Endothelial cell (in vitro differentiated cells): ENCODE measurements around the gene COL11A1. TPM values are rescaled to one million over a fixed set of nuclear protein-coding genes. Genes with fewer than 3 reads are reported as not detected.

Source experiments
- DNase-seq: peaks from one replicate; pipeline ENCODE4 v3.0.0; 2021; ENCODE audit warnings: low spot score
- H3K27ac Mint-ChIP-seq: one replicate; pipeline ENCODE4 v1.8.0; 2021; ENCODE audit warnings: mixed read lengths, inconsistent platforms; ENCODE audit not compliant: unreplicated experiment
- H3K27me3 Mint-ChIP-seq: one replicate; pipeline ENCODE4 v1.8.0; 2021; ENCODE audit warnings: mild to moderate bottlenecking, moderate library complexity, mixed read lengths, inconsistent platforms; ENCODE audit not compliant: unreplicated experiment
- H3K36me3 Mint-ChIP-seq: one replicate; pipeline ENCODE4 v1.8.0; 2021; ENCODE audit warnings: mild to moderate bottlenecking, low read depth, mixed read lengths, inconsistent platforms; ENCODE audit not compliant: unreplicated experiment
- H3K4me1 Mint-ChIP-seq: one replicate; pipeline ENCODE4 v1.8.0; 2021; ENCODE audit warnings: mild to moderate bottlenecking, mixed read lengths, inconsistent platforms; ENCODE audit not compliant: unreplicated experiment
- H3K4me3 Mint-ChIP-seq: one replicate; pipeline ENCODE4 v1.8.0; 2021; ENCODE audit warnings: mild to moderate bottlenecking, mixed read lengths, inconsistent platforms; ENCODE audit not compliant: unreplicated experiment
- H3K9me3 Mint-ChIP-seq: one replicate; pipeline ENCODE4 v1.8.0; 2021; ENCODE audit warnings: mixed read lengths, inconsistent platforms; ENCODE audit not compliant: unreplicated experiment
- CTCF ChIP-seq: fragments of 200-600 bp; sonication (generic); IDR thresholded peaks from one replicate; pipeline ENCODE4 v1.5.0; 2021; ENCODE audit warnings: antibody characterized with exemption; ENCODE audit not compliant: unreplicated experiment
- total RNA-seq: library from RNA; stranded (reverse); fragmentation: NEBNext Ultra II Directional; extraction: Animal tissue kit (Norgen Biotek cat#: 25700); gene quantifications from one replicate; pipeline ENCODE4 v1.2.1, GENCODE V29; 2021; ENCODE audit not compliant: unreplicated experiment

The COL11A1 gene
- total RNA-seq, 1 donor from 2014 or later = 9.2 TPM

GRCh38 chr1:102852613-102853012, 255.7 kb downstream of the COL11A1 start:
- no peaks in the 10 kb centered on the region for H3K9me3 Mint-ChIP-seq
- H3K4me3 Mint-ChIP-seq = no peak overlapping the region
- DNase-seq = no peak
- no peaks in the 10 kb centered on the region for H3K36me3 Mint-ChIP-seq
- H3K27me3 Mint-ChIP-seq = peaks cover 3% of the 10 kb centered on the region
- H3K27ac Mint-ChIP-seq = no peak overlapping the region
- no peak for TF ChIP-seq CTCF
- H3K4me1 Mint-ChIP-seq = peaks cover 3% of the 10 kb centered on the region

GRCh38 chr1:102851616-102852015, 256.7 kb downstream of the COL11A1 start:
- TF ChIP-seq CTCF = no peak
- H3K9me3 Mint-ChIP-seq = no peaks in the 10 kb centered on the region
- H3K27ac Mint-ChIP-seq = no peak overlapping the region
- no peak overlapping the region for H3K4me3 Mint-ChIP-seq
- DNase-seq = no peak
- H3K4me1 Mint-ChIP-seq = peaks cover 3% of the 10 kb centered on the region
- H3K27me3 Mint-ChIP-seq = peaks cover 3% of the 10 kb centered on the region
- no peaks in the 10 kb centered on the region for H3K36me3 Mint-ChIP-seq

GRCh38 chr1:102842606-102843005, 265.7 kb downstream of the COL11A1 start:
- no peaks in the 10 kb centered on the region for H3K27me3 Mint-ChIP-seq

GRCh38 chr1:102840741-102841140, 267.6 kb downstream of the COL11A1 start:
- Mint-ChIP-seq H3K9me3 (no peaks in the 10 kb centered on the region), H3K27me3 (no peaks in the 10 kb centered on the region), H3K4me3 (no peak overlapping the region), H3K36me3 (no peaks in the 10 kb centered on the region), H3K27ac (no peak overlapping the region), H3K4me1 (no peaks in the 10 kb centered on the region)
- no peak for TF ChIP-seq CTCF
- DNase-seq = no peak

More at GRCh38 chr1:102842606-102843005, 265.7 kb downstream of the COL11A1 start:
- Mint-ChIP-seq H3K4me1 (no peaks in the 10 kb centered on the region), H3K9me3 (no peaks in the 10 kb centered on the region), H3K36me3 (no peaks in the 10 kb centered on the region), H3K27ac (no peak overlapping the region), H3K4me3 (no peak overlapping the region)
- no peak for DNase-seq
- no peak for TF ChIP-seq CTCF

GRCh38 chr1:102838016-102838415, 270.3 kb downstream of the COL11A1 start:
- no peak for DNase-seq
- H3K27me3 Mint-ChIP-seq = peaks cover 3% of the 10 kb centered on the region
- no peaks in the 10 kb centered on the region for H3K36me3 Mint-ChIP-seq
- TF ChIP-seq CTCF = no peak
- H3K4me1 Mint-ChIP-seq = no peaks in the 10 kb centered on the region
- no peak overlapping the region for H3K27ac Mint-ChIP-seq
- no peak overlapping the region for H3K4me3 Mint-ChIP-seq
- peaks cover 6% of the 10 kb centered on the region for H3K9me3 Mint-ChIP-seq
